HG03064 (cell line): ENCODE results near the gene ZNF883.

Experiments used
- ATAC-seq: cut with Tn5 transposase; IDR thresholded peaks from one replicate; pipeline ENCODE4 v1.9.1; 2021; ENCODE audit warnings: low read depth; ENCODE audit not compliant: unreplicated experiment

The ZNF883 gene

GRCh38 chr9:112921549-112921948, 90.4 kb downstream of the ZNF883 start:
- ATAC-seq = no peak

GRCh38 chr9:112917987-112918362, 94.0 kb downstream of the ZNF883 start:
- ATAC-seq = no peak

- ATAC-seq = no peak
These were observed 94.7 kb downstream of the ZNF883 start for GRCh38 chr9:112917047-112917986.

GRCh38 chr9:112914524-112914923, 97.5 kb downstream of the ZNF883 start:
- ATAC-seq = no peak

GRCh38 chr9:112913326-112913725, 98.7 kb downstream of the ZNF883 start:
- no peak for ATAC-seq

- ATAC-seq = no peak
These were observed 99.4 kb downstream of the ZNF883 start for GRCh38 chr9:112912636-112913035.

GRCh38 chr9:112911736-112912135, 100.3 kb downstream of the ZNF883 start:
- no peak for ATAC-seq
